ENCODE measurements around the gene CFAP100.

The CFAP100 gene

DNA sequence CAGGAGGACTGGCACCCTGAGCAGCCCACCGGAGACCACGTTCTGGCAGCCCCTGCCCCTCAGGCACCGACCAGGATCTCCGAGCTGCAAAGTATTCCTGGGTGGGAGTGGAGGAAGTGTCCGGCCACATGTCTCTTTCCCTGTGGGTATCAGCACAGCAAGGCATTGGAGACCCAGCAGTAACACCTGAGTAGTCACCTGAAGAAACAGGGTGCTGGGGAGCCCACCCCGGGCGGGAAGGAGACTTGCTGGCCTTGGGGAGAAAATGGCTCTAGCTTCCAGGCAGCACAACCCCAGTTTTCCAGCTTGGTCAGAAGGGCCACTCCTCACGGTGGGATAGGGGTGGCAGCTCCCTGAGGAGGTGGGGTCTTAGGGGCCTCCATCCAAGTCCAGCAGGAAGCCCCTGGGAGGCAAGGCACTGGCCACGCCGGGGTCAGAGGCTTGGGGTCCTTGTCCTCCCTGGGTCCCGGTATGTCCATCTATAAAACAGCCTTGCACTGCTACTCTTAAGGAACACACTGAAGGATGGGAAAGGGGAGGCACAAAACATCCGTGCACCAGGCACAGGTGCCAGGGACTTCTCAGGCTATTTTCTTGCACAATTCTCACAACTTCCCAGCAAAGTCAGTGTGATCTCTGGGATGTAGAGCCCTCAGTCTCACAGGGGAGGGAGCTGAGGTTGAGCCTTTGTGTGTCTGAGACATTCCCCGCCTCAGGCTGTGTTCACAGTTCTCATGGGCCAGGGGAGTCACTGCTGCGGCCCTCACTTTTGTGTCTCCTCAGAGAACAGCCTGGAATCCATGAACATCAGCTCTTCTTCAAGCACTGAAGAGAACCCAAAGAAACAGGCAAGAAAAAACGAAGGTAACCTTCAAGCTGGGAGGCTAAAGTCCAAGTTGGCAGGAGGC is 11.9 kb downstream of the CFAP100 start:
- DNase-seq = no peak

GRCh38 chr3:126407412-126408044 is 12.8 kb downstream of the CFAP100 start:
- no peak for DNase-seq

- DNase-seq = no peak
These were observed 13.4 kb downstream of the CFAP100 start for GRCh38 chr3:126408099-126408498.

- DNase-seq = no peak
These were observed 18.4 kb downstream of the CFAP100 start for GRCh38 chr3:126412841-126413692.

GRCh38 chr3:126413693-126414080 is 19.0 kb downstream of the CFAP100 start:
- DNase-seq = no peak

DNA sequence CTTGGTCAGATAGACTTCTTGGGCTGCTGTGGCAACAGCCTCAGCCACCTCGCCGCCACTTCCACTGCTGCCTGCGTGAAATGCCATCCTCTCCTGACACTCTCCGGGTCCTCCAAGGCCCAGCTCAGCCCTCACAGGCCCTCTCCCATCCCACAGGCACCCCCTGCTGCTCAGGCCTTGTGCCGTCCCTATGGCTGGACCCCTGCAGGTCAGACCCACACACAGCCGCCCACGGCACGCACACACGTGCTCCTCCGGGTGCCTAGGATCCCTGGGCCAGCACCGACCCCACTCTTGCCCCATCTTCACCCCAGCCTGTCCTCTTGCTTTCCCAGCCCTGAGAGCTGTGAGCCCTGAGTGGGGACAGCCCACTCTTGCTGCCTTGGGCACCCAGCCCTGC is 19.7 kb downstream of the CFAP100 start:
- no peak for DNase-seq

DNA sequence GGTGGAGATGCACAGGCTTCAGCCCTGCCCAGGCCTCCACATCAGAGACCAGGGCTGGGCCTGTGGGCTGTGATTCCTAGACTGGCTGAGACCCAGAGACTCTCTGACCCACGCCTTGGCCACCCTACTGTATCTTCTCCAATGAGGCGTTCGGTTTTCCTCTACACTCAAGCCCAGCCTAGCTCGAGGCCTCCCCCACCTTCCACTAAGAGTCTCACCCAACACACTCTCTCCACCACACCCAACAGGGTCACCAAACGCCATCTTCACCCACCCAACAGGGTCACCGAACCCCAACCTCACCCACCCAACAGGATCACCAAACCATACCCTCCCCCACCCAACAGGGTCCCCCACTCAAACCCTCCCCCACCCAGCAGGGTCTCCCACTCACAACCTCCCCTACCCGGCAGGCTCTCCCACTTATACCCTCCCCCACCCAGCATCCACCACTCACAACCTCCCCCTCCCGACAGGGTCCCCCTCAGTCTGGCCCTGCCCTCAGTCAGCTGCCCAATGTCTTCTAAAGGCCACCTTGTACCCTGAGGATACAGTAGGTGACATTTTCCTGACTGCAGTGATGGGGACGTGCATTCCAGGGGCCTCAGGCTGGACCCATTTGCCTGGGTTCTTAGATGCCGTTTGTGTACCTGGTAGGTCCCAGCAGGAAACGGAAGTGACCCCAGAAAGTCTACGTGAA is 20.4 kb downstream of the CFAP100 start:
- DNase-seq = no peak

DNA sequence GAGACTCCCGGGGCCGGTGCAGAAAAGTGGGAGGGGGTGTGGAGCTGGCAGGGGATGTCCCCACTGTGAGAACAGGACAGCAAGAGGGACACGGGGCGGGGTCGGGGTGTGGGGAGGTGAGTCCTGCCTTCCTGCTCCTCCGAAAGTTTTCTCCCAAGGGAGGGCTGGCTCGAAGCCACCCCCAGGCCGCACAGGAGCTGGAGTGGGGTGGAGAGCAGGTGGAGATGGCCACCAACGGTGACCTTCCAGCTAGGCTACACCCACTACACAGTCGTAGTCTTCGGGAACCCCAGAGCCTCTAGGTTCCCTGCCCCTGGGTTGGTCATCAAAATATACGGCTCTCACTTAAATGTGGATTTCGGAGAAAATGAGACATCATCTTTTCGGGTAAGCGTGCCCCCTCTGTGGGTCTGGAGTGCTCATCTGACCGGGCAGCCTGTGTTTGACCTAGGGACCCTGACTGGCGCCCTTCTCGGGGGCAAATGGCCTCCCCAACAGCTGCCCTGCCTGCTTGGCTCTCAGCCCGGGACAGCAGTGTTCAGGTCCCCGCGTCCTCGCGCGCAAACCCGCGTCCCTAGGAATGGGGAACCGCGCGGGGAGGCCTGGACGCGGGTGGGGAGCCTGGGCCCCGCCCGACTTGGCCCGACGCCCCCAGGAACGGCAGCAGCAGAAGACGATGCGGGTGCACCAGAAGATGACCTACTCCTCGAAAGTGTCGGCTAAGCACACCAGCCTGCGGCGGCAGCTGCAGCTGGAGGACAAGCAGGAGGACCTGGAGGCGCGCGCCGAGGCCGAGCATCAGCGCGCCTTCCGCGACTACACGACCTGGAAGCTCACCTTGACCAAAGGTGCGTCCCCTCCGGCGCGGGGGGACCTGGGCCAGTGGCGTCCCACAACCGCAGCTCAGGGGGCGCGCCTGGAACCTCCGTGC is 21.2 kb downstream of the CFAP100 start:
- DNase-seq = peak; percentile 40

DNA sequence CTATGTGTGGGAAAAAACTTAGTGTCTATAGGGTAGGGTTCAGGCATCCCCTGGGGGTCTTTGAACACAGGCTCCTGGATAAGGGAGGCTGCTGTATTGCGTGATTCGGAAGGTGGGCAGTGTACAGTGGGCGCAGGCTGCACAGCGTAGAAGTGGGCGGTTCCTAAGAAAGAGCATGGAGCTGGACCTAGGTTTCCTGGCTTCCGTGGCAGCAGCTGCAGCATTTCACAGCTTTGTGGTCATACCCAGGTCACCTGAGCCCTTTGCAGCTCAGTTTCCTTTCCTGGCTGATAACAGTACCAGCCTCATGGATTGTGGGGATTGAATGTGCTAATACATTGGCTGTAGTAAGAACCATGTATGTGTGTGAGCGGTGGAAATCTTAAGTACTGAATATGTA is 22.2 kb downstream of the CFAP100 start:
- DNase-seq = no peak

DNA sequence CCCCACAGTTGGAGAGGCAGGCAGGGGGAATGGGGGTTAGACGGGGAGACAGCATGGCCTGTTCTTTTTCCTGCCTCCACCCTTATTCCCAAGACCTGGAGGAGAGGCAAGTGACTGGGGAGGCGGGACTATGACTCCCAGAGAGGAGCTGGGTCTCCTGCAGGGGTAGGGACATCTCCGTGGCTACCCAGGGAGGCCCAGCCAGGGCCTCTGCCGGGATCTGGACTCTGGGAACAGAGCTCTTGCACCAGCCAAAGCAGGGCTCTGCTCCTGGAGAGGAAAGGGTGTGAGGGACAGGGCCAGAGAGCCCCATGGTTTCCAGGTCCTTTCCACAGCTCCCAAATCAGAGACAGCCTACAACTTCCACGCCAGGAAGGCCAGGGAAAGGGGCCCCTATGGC is 22.8 kb downstream of the CFAP100 start:
- DNase-seq = peak; percentile 40

GRCh38 chr3:126417981-126418530 is 23.3 kb downstream of the CFAP100 start:
- peak; percentile 34 for DNase-seq

DNA sequence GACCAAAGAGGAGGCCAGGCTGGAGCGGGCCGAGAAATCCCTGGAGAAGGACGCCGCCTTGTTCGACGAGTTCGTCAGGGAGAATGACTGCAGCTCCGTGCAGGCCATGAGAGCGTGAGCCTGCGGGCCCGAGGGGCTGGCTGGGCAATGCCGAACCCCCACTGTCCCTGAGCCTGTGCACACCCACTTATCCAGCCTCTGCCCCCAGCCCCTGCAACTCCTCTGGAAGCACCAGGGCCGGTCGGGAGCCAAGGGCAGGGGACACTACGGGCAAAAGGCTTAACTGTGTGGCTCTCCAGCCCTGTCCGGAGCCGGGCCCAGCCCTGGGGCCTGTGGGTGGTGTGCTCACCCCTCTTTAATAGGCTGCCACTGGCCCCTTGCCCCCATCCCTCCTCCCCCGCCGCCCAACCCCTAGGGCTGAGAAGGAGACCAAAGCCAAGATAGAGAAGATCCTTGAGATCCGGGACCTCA is 24.0 kb downstream of the CFAP100 start:
- peak; percentile 37 for DNase-seq

DNA sequence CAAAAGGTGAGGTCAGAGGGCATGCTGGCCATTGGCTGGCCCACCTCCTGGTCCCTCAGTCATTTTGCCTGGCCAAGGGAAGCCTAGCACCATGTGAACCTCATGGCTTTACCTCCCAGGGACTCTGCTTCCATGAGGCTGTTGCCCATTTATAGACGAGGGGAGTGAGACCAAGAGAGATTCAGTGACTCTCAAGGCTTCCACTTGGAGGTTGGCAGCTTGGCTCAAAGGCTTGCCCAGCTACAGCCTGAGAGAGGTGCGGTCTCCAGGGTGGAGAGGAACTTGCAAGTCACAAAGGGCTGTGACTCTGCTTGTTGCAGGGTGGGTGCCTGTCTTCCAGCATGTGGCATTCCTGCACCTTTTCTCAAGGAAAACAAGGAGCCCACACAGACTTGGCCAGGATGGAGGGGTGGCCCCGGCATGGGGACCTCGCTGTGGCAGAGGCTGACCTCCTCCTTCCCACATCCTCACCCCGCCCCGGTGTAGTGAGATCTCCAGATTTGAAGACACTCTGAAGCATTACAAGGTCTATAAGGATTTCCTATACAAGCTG is 24.5 kb downstream of the CFAP100 start:
- peak; percentile 26 for DNase-seq

DNA sequence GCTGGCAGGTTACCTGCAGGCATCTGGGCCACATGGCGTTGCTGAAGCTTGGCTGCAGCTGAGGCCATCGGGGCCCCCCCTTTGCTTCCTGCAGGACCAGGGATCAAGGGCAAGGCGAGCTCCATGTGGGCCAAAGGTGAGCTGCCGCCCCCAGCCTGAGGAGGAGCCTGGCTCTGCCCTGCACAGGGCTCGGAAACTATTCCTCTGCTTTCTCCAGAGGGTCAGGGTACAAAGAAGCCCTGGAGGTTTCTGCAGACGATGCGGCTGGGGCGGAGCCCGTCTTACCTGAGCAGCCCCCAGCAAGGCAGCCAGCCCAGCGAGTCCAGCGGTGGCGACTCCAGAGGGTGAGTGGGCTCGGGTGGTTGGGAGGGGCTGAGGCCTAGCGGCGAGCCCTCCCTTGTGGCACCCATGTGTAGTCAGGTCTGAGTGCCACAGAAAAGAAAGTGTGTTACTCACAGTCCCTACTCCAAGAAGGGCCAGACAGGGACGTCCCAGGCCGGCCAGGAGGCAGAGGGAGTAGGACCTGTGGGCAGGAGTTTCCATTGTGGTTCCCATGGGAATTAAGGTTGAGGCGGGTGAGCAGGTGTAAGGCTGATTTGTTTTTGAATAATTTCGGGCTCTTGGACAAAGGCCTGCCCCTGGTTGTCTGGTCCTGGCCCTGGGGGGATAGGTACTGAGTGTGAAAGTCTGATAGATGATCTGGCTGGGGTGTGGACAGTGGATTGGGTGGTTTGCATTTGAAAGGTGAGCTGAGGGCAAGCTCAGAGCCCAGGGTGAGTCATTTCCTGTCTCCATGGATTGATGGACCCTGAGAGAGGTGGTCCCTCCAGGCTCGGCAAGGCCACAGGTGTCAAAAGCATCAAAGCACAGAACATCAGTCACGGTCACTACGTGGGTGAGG is 25.4 kb downstream of the CFAP100 start:
- DNase-seq = no peak

- DNase-seq = no peak
These were observed 26.9 kb downstream of the CFAP100 start for GRCh38 chr3:126421573-126422119.

- DNase-seq = no peak
These were observed 27.4 kb downstream of the CFAP100 start for GRCh38 chr3:126422121-126422520.

- DNase-seq = no peak
These were observed 27.9 kb downstream of the CFAP100 start for GRCh38 chr3:126422571-126423091.

- no peak for DNase-seq
These were observed 28.7 kb downstream of the CFAP100 start for GRCh38 chr3:126423191-126424038.
